Measurements from ENCODE around the gene TRPM5.

Gene TRPM5

DNA sequence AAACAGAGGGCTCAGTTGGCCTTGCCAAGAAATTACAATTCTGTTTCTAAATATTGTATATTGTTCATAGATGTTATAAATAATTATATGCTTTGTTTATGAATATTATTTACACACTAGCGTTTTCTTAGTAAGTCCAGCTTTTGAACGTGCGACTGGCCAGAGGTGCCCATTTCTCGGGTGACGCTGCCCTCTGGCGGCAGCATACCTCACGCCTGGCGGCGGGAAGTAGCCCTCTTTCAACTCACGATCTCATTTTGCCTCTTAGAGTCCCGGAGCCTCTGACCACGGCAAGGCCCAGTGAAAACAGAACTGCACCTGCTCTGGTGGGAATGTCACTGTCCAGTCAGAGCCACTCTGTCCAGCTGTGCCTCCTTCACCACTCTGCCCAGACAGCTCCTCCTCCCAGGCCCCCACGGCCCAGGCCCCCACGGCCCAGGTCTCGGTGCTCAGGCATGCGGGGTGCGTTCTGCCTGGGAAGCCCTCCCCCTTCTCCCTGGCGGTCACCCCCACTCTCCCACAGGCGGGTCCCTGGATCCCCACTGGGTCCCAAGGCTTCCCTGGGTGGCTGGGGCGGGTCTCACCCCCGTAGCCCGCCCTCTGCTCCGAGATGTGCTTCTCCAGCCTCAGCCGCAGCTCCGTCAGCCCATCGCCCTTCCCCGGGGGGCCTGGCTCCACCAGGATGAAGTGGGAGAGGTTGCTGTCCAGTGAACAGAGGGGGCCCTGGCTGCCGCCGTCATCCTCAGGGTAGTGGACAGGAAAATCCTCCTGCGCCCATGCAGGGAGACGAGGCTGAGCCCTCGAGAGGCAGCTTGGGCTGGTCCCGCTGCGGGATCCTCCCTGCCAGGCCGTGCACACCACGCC, 24.4 kb downstream of the TRPM5 start:
- peak; percentile 53 for DNase-seq

DNA sequence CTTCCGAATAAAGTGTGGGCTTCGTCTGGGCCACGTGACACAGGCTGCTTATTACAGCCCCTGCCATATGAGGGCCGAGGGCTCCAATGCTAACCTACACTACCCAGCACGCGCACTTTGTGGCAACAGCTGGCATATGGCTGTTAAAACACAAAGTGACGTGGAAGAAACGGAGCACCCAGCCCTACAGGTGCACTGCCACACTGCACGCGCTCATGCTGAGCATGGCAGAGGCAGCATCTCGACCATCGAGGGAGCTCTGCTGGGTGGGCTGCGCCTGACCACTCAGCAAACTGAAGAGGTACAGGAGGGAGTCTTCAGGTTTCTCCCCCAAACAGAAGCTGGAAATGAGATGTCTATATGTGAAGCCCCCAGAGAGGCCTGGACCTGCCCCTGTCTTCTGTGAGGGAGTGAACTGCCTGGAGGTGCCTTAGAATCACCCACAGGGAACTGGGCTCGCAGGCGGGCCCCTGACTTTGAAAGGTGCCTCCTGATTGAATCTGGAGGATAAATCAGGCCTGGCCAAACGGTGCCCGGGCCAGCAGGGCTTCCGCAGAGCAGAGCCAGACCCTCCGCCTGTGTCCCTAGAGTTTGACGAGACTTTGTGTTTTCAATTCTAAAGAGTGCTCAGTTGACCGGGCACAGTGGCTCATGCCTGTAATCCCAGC, 25.5 kb downstream of the TRPM5 start:
- no peak for DNase-seq

DNA sequence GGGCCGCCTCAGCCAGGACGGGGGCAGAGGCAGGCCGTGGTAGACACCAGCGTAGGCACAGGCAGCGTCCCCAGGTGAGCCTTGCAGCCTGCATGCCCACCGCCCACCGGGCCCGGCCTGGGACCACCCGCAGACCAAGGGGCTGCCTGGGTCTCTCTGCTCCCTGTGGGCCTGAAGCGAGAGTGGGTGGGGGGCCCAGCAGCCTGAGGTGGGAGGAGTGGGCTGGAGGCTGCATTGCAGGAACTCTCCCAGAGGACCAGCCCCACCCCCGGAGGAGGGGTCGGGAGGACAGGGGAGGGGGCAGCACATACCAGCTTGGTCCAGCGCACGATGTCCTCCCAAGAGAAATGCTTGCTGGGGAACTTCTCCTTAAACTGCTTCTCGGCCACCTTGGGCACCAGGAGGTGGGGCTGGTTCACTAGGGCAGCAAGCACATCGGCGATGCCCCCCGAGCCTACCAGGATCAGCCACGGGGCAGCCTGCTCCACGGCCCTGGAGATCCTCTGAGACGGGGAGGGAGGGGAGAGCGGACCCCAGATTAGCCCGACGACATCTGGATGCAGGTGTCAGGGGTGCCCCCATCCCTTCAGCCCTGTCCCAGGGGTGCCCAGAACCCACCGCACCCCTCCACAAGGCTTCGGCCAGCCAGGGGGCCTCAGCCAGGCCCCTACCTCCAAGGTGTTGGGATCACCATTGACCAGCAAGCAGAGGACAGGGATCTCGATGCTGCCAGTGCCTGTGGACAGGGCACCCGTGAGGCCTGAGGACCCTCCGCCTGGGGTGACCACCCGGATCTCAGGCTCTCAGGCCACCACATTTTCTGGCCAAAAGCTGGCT, 26.2 kb downstream of the TRPM5 start:
- no peak for DNase-seq

DNA sequence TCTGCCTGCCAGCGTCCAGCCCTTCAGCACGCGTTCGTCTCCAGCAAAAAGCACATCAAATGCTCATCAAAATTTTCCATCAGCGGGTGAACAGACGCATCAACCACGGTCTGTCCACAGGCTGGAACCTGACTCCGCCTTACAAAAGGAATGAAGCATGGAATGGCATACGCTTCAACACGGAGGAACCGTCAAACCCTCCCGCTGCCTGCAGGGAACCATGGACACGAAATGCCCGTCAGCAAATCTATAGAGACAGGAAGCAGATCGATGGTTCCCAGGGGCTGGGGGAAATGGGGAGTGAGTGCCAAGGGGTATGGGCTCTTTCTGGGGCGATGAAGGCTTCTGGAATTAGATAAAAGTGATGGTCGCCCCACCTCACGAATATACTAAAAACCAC, 27.5 kb downstream of the TRPM5 start:
- no peak for DNase-seq

DNA sequence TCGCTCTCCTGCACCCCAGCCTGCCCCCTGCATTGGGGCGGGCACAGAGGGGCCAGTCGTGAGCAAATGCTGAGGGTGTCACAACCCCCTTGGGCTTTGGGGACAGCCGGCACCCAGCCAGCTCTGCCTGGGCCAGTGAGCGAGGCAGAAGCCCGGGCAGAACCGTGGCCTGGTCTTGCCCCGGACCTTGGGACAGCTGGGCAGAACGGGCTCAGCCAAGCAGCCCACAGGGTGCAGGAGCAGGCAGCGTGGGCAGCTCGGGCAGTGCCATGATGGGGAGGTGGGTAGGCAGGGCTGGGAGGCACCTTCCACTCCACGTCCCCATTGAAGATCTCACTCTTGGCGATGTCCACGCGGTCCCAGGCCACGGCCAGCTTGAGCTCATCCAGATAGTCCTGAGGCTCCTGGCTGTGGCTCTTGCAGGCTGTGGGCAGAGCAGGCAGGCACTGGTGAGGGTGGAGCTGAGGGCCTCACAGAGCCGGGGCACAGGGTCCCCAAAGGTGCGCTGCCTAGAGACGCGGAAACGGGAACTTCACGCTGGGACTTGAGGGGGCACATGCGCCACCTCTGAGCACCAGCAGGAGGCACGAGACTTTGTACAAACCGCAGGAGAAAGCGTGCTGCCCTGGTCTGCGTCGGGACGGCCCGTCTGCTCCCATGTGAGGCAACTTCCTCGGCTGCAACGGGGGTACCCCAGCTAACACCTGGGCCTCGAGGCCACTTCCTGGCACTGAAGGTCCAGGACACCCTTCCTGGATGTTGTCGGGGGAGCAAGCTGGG, 28.5 kb downstream of the TRPM5 start:
- no peak for DNase-seq

DNA sequence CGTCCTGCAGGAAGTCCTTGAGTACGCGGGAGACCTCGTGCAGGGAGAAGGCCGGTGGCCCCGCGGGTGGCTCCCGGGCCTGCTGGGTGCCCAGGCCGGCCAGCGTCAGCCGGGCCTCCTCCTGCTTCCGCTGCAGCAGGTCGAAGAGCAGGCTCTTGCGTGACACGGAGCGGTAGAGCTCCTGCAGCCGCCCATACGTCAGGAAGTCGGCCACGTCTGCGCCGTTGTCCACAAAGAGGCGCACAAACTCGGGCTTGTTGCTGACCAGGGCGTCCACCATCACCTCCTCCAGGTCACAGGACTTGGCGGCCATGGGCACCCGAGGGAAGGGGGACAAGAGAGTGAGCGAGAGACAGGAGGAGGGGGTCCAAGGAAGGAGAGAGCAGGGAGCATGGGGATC, 29.1 kb downstream of the TRPM5 start:
- no peak for DNase-seq

DNA sequence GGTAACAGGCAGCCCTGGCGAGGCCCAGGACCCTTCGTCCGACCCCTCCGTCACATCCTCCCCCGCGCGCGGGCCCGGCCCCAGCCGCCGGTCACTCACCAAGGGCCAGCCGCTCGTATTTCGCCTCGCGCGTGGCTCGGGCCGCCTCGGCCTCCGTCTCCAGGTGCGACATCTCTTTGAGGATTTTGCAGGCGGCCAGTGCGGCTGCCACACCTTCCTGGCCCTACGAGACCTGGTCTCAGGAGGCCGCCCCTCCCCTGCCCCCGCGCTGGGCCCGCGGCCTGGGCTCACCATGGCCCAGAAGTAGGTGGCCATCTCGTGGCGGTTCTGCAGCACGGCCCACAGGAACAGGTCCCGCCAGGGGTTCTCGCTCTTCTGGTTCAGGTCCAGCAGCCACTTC, 29.7 kb downstream of the TRPM5 start:
- no peak for DNase-seq

DNA sequence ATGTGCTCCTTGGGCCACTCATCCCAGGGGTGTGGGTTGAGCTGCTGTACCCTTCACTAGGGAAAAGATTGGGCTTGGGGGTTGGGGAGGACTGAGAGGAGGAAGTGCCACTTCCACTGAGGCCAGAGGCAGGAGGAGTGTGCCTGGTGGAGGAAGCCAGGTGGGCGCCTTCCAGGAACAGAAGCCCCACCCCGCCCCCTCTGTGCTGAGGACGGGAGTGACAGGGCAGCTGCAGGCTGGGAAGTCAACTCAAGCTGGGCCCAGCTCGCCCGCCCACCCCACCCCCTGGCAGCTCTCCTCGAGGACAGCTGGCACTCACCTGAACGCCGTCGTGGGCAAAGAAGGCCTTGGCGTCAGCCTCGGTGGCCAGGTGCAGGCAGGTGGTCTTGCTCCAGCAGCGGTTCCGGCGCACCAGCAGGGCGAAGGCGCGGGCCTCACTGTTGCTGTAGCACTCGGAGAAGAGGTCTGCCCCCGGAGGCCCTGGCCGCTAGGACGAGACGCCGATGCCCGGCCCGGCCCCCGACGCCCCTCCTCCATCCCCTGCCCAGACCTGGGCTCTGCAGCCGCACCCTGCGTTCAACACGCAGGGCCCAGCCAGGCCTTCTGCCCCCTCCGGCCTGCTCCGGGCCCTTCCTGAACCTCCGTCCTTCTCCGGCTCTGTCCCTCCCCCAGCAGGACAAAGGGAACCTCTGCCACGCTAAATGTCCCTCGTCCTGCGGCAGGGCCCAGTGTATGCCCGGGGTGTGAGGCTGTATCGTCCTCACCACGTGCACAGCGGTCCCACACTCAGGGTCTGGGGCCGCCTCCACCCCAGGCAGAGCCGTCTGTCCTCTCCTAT, 30.4 kb downstream of the TRPM5 start:
- DNase-seq = no peak

DNA sequence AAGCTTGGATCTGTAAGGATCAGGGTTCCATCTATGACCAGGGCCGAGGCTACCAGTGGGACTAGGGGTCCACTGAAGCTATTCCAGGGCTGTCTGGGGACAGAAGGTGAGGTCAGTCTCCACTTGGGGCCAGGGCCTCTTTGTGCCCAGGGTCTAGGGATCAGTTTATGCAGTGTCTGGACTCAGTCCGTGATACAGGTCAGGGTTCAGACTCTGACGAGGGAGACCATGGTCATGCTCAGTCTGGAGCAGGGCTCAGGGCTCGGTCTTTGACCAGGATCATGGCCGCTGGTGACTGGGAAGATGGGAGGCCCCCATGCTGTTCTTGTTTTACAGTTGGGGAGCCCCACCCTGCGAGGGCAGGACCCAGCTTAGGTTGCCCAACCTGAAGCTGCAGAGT, 32.0 kb downstream of the TRPM5 start:
- DNase-seq = no peak

DNA sequence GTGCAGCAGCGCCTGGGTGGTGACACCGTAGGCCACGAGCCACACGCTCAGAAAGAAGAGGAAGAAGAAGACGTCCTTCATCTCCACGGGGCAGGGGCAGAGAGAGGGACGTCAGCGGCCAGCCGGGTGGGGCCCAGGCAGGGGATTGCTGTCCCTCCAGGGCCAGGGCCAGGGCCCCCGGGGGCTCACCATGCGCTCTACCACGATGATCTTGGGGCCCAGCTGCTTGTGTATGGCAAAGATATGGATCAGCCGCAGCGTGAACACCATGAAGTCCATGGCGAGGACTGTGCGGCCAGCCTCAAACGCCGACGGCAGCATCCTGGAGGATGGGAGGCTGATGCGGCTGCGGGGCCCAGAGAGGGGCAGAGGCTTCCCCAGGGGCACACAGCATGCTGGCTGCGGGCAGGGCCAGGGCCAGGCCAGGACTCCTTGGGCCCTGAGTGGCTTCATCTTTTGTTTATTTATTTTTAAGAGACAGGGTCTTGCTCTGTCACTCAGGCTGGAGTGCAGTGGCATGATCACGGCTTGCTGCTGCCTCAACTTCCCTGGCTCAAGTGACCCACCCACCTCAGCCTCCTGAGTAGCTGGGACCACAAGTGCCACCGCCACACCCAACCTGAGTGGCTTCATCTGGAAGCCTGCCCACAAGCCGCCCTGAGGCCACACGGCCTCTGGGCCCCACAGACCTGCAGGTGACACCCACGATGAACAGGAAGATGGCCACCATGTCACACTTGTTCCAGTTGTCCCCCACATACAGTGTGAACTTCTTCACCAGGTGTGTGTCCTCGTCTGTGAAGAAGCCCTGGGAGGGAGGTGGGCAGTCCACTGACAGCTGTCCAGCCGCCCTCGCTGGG, 32.6 kb downstream of the TRPM5 start:
- DNase-seq = no peak

DNA sequence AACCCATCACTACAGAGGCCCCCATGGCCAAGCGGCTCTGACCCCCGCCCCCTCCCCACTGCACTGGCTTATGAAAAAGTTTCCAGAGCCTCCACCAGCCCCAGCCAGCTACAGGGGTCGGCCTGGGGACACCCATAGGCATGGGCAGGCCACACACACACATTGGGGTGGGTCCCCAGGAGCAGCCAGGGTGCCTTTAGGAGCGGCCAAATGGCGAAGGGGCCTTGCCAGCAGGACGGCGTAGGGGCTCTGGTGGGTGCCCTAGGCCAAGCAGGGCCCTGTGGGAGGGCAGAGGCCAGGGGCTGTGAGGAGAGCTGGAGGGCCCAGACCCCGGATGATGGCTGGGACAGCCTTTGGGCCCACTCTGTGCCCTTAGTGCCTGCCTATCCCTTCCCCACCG, 33.7 kb downstream of the TRPM5 start:
- DNase-seq = no peak

DNA sequence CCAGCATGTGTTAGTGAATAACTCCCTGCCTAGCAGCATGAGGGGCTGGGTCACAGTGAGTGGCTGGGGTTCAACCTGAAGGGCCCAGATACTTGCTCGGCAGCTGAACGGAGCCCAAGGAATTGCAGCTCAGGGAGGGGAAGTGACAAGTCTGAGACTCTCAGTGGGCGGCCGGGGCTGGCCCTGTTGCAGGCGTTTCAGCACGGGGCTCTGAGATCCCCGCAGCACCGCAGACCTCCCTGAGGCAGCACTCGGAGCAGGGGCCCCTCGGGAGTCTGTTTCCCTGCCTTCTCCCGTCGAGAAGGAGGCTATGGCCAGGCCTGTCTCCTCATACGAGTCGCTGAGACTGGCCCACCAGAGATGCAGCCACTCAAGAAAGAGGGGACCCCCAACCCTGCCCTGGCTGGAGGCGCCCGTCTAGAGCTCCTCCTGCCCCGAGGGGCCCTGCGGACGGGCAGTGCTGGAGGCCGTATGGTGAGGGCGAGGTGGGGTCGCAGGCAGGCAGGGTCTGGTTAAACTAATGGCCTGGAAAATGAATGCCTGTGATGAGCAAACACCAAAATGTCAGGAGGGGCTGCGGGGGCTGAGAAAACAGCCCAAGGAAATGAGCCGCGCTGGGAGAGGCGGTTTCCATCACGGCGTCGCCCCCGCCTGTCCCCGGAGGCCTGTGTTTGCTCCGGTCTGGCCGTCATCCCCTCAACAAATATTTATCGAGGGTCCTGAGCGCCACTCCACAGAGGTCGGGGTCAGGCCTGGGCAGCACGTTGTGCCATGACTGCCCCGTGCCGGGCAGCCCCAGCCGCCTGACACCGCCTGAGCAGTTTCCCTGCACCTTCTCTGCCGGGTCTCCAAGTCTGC, 34.5 kb downstream of the TRPM5 start:
- no peak for DNase-seq

DNA sequence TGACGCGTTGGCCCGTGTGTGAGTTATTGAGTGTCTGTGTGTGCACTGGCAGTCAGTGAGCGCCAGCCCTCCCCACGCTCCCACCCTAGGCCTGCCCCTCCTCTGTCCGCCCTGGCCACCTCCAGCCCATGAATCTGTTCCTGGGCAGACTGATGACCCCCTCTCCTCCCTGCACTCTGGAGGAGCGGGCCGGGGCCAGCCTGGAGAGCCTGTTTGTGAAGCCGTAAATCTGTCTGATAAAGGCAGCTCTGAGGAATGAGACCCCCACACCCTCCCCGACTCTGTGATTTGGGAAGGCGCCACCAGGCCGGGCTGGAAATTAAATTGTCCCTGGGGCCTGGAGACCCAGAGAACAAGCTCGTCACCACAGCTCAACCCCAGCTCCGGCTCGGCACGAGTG, 35.2 kb downstream of the TRPM5 start:
- DNase-seq = no peak

DNA sequence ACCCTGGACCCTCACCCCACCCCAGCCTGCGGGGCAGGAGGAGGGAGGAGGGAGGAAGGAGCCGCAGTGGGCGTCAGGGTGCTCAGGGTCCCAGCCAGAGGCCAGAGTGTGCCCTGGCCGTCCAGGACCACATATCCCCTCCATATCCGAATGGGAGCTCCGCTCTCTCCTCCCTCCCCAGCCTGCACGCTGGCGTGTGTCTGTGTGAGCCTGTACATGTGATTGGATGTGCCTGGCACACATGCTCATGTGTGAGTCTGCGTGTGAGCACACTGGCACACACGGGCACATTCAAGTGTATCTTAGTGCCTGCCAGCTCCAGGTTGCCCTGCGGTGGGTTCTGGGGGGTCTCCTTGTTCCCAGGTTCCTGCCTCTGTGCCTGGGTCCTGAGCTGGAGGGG, 35.6 kb downstream of the TRPM5 start:
- DNase-seq = no peak

DNA sequence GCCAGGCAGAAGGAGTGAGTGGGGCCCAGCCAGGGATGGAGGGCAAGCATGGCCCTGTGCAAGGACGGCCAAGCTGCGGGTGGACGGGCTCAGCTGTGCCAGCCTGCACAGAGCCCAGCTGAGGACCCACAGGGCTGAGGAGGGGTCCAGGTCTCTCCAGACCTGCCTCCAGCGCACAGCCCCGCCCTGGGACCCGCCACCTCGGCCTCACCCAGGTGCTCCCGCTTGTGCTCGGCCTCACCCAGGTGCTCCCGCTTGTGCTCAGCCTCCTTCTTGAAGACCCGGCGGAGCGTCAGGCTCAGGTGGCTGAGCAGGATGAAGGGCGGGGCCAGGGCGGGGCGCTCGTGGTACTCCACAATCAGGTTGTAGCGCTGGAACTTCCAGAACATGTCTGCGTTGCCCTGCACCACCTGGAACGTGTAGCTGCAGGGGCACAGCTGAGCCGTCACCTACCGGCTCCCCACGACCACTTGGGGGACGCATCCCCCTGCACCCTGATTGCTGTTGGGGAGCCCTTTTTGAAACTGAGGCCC, 37.4 kb downstream of the TRPM5 start:
- DNase-seq = no peak

DNA sequence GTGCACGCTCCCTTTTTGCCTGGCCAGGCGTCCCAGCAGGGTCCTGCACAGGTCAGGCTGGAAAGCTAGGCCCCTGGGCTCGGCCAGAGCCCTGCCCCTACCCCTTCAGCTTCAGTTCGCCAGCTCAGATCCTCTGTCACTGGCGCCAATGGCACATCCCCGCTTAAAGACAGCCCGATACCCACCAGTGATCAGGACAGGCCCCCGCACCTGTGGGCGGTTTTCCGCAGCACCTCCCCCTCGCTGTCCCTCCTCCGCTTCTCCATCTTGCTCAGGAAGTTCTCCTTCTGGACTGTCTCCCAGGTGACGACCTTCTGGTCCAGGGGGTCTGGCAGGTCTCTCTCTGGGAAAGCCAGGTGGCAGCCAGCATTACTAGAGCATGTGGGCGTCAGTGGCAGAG, 37.9 kb downstream of the TRPM5 start:
- no peak for DNase-seq

DNA sequence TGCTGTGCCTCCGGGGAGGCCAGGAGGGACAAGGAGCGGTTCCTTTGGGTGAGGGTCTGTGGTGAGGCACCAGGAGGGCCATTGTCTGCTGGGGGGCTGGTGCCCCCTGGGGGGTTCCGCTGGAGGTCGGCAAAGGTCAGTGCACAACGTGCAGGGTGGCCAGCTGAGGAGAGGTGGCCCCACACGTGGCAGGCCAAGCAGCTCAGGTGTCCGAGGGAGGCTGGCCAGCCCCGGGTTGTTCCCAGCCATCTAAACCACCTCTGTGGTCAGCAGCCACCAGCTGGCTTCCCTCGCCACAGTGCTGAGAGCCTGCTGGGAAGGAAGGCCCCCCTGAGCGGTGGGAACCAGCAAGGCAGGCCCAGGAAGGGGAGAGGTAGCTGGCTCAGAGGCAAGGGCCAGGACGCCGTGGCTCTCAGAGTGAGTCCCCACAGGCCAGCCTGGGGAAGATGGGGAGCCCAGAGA, 39.5 kb downstream of the TRPM5 start:
- no peak for DNase-seq

DNA sequence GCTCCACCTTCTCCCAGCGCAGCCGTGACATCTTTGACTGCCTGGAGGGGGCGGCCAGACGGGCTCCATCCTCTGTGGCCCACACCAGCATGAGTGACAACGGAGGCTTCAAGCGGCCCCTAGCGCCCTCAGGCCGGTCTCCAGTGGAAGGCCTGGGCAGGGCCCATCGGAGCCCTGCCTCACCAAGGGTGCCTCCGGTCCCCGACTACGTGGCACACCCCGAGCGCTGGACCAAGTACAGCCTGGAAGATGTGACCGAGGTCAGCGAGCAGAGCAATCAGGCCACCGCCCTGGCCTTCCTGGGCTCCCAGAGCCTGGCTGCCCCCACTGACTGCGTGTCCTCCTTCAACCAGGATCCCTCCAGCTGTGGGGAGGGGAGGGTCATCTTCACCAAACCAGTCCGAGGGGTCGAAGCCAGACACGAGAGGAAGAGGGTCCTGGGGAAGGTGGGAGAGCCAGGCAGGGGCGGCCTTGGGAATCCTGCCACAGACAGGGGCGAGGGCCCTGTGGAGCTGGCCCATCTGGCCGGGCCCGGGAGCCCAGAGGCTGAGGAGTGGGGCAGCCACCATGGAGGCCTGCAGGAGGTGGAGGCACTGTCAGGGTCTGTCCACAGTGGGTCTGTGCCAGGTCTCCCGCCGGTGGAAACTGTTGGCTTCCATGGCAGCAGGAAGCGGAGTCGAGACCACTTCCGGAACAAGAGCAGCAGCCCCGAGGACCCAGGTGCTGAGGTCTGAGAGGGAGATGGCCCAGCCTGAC, 41.2 kb downstream of the TRPM5 start:
- DNase-seq = no peak

DNA sequence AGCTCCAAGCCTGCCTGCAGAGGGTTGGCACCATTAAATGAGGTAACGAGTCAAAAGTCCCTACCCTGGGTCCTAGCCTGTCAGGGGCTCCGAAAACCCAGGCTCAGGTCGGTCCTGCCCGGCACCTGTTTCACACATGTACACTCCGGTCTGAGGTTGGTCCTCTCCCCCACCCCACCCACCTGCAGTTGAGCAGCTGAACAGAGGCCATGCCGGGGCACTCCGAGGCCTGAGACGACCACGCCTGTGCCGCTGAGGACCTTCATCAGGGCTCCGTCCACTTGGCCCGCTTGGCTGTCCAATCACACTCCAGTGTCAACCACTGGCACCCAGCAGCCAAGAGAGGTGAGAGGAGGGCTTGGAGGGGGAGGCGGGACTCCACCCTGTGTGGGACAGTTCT, 42.2 kb downstream of the TRPM5 start:
- DNase-seq = no peak
